Measurements from ENCODE around the gene SAXO2.
"Not testable (repeated sequence)": the region's sequence is repeated elsewhere in the genome, so short reads cannot be mapped to it uniquely, and the experiment has no call there.

DNA sequence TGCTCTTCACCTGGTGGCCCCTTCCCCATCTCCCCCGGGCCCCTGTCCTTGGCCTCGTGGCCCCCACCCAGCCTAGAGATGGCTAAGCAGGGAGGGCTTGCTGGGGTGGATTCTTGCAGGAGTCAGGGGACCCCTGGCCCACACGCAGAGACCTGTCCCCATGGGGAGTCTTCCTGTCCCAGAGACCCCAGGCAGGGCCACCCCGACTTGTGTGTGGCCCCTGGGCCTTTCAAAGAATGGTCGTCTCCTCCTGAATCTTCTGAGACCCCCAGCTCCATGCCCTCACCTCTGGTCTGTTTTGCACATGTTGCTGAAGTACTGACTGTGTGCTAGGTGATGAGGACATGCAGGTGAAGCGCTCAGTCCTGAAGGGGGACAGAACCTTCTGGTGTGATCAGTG lies 58.2 kb downstream of the SAXO2 start:
- TF ChIP-seq, protein P1, sequence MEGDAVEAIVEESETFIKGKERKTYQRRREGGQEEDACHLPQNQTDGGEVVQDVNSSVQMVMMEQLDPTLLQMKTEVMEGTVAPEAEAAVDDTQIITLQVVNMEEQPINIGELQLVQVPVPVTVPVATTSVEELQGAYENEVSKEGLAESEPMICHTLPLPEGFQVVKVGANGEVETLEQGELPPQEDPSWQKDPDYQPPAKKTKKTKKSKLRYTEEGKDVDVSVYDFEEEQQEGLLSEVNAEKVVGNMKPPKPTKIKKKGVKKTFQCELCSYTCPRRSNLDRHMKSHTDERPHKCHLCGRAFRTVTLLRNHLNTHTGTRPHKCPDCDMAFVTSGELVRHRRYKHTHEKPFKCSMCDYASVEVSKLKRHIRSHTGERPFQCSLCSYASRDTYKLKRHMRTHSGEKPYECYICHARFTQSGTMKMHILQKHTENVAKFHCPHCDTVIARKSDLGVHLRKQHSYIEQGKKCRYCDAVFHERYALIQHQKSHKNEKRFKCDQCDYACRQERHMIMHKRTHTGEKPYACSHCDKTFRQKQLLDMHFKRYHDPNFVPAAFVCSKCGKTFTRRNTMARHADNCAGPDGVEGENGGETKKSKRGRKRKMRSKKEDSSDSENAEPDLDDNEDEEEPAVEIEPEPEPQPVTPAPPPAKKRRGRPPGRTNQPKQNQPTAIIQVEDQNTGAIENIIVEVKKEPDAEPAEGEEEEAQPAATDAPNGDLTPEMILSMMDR (IDR thresholded peaks at IDR 0.05): not testable (repeated sequence)
- TF ChIP-seq POLR2A (IDR thresholded peaks at IDR 0.05): not testable (repeated sequence)

All from heart left ventricle (tissue), 13 donors.